ENCODE data around the gene PARP1.
"Not testable (repeated sequence)": the region's sequence is repeated elsewhere in the genome, so short reads cannot be mapped to it uniquely, and the experiment has no call there.

The PARP1 gene

GRCh38 chr1:226407497-226408284 is at the start of gene PARP1:
TSS of gene PARP1 (minus strand) at chr1:226408093. CDS start at chr1:226407929, 164 bp downstream.
- DNase-seq, result peak; percentile 42

- no peak for DNase-seq
These were observed 49.4 kb upstream of the PARP1 start for GRCh38 chr1:226457307-226457712.

DNA sequence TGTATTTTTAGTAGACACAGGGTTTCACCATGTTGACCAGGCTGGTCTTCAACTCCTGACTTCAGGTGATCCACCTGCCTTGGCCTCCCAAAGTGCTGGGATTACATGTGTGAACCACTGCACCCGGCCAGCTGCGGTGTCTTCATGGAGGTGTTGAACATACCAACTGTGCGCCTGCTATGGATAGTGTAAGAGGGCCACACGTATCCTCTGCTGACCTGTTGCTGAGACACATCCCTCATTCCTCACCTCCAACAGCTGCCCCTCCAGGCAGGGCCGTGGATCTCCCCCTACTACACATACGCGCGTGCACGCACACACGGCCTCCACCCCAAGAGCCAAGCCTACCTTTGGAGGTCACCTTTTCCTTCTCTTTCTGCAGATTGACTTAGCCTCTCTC is 48.0 kb upstream of the PARP1 start:
- DNase-seq, result no peak

- no peak for DNase-seq
These were observed 46.5 kb upstream of the PARP1 start for GRCh38 chr1:226454349-226454748.

DNA sequence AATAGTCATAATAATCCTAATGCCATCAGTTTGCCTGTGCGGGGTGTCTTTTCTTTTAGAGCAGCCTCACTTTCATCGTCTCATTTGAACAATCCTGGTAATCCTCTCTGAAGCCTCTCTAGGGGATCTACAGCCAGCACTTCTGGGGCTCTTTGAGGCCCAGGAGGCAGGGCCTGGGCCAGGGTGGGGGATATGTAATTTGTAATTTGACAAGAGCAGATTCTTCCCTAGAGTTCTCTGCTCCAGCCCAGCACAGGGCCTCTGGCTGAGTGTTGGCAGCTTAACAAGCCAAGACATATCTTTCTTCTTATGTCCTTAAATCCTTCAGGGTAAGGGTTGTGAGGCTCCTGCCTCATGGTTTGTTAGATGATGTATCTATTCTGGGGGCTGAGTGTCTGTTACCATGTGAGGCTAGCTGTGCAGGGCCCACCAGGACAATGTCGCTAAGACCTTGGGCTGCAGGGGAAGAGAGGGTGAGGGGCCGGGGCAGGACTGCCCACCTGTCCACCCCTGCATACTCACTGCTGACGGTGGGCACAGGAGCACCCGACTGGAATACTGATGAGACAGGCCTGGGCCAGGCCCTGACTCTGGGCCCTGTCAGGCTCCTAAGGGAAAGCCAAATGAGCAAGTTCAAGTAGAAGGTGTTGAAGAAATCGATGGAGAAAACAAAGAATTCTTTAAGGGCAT is 45.3 kb upstream of the PARP1 start:
- DNase-seq, result no peak

- DNase-seq, result no peak
These were observed 42.8 kb upstream of the PARP1 start for GRCh38 chr1:226450688-226451087.

DNA sequence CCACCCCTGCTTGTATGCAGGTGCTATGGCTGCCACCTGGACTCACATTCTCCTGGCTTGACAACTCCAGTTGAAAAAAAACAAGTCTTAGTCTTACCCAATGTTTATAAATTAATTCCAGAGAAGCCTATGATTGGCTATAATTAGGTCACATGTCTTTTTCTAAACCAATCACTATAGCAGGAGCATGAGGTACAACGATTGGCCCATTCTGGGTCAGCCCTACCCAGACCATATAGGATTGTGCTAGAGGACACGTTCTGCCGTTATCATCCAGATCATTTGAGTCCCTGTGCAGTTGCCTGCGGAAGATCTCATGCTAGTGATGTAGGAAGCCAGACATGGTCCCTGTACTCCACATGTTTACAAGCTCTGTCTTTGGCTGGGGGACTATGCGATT is 41.9 kb upstream of the PARP1 start:
- DNase-seq, result no peak

- no peak for DNase-seq
These were observed 40.2 kb upstream of the PARP1 start for GRCh38 chr1:226447932-226448665.

- no peak for DNase-seq
These were observed 38.2 kb upstream of the PARP1 start for GRCh38 chr1:226446094-226446493.

DNA sequence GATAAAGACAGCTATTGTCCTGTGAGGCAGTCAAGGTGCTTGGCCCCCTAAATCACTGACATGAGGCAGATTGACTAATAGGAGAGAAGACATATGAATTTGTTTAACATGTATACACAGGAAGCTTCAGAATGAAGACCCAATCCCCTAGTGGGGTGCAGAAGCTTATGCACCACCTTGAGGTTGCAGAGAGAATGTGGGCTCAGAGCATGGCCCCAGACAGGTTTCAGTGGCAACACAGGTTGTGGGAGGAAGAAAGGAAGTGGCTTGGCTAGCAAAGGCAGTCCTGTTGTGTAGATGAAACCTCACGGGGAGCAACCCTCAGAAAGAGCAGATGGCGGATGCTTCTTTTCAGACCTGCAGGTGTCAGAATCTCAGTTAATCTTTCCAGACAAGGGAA is 37.0 kb upstream of the PARP1 start:
- DNase-seq, result no peak

- DNase-seq, result no peak
These were observed 35.5 kb upstream of the PARP1 start for GRCh38 chr1:226443439-226443838.

DNA sequence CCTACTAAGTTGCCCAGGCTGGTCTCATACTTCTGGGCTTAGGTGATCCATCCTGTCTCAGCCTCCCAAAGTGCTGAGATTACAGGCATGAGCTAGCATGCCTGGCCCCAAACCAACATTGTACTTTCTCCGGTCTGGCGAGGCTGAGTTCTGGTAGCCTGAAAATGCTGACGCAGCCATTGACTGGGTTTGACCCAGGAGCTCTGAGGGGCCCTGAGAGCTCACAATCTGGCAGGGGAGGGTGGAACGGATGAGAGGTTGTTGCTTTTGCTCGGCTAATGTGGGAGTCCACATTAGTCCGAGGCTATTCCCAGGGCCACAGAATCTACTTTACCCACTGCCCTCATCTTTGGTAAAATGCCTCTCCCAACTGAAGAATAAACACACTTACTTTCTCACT is 35.1 kb upstream of the PARP1 start:
- no peak for DNase-seq

DNA sequence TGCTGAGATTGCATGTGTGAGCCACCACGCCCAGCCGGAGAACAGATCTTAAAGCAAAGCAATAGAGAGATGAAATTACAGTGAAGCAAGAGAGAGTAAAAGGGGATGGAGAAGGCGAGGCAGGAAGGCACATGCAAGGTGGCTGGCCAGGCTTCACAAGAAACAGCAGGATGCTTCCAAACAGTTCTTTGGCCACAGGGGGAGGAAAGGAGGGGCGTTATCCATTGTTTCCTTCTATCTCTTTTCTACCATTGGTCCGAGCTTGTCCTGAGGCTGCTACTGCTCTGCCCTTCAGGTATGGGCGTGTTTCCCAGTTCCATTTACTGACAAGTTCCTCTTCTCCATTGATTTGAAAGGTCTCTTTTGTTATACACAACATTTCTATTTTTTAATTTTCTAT is 33.7 kb upstream of the PARP1 start:
- no peak for DNase-seq

- no peak for DNase-seq
These were observed 32.6 kb upstream of the PARP1 start for GRCh38 chr1:226440512-226440911.

- peak; percentile 10 for DNase-seq
These were observed 30.1 kb upstream of the PARP1 start for GRCh38 chr1:226438007-226438406.

GRCh38 chr1:226436855-226437491 is 29.1 kb upstream of the PARP1 start:
- peak; percentile 3 for DNase-seq

- no peak for DNase-seq
These were observed 28.6 kb upstream of the PARP1 start for GRCh38 chr1:226436472-226436854.

DNA sequence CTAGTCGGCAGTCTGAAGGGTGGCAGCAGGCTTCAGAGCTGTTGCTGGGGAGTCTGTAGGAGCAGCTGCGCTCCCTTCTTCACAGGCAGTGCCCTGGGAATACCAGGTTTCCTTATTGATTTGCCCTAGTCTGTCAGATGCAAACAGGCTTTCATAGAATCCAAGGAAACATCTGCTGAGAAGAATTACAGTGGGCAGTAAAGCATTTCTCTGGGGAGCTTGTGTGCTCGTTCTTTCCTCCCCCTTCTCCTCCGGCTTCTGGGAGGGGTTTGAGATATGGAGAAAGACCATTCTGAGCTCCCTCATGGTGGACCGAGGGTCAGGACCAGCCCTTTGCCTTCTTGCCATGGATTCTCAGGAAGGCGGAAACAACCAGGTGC is 25.4 kb upstream of the PARP1 start:
- DNase-seq, result no peak

- no peak for DNase-seq
These were observed 24.9 kb upstream of the PARP1 start for GRCh38 chr1:226432586-226433340.

DNA sequence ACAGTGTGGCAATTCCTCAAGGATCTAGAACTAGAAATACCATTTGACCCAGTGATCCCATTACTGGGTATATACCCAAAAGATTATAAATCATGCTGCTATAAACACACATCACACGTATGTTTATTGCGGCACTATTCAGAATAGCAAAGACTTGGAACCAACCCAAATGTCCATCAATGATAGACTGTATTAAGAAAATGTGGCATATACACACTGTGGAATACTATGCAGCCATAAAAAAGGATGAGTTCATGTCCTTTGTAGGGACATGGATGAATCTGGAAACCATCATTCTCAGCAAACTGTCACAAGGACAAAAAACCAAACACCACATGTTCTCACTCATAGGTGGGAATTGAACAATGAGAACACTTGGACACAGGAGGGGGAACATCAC is 24.0 kb upstream of the PARP1 start:
- not testable (repeated sequence) for DNase-seq

DNA sequence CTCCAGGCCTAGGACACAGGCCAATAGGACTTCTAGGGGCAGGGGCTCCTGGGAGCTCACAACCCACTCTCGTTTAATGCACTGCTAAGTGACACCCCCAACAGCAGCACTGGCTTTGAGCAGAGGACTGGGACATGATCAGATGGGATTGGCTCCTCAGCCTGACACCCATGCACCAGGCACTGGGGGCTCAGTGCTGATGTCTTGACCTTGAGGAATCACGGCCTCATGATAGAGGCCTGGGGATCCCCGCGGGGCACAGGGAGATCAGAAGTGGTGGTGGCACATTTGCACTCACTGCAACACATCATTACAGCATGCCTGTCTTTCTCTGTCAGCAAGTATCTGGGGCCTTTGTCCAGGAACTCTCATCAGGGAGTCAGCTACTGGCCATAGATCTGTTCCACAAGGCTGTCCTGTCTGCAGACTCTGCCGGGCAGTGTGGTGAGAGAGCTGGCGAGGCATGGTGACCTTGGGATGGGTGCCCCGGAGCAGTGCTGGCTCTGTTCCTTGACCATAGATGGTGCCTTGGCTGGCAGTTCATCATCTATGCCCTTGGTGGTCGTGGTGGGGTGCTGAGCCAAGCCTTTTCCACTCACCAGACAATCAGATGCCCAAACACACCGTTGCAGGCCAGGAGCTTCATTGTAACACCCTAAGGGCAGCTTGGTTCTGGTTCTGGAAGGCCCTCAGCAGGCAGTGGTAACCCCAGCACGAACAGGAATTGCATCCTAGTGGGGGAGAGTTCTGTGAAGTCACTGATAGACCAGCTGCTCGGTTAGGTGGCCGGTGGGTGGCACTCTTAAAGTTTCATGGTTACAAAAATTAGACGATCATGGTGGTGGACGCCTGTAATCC is 22.2 kb upstream of the PARP1 start:
- no peak for DNase-seq
